C4-2B (cell line): ENCODE results near the gene SLC22A1.
"Not testable (repeated sequence)": the region's sequence is repeated elsewhere in the genome, so short reads cannot be mapped to it uniquely, and the experiment has no call there.

ENCODE experiments used
- H3K27ac ChIP-seq: fragments of 450-650 bp; 2 replicates; pipeline ENCODE4 v1.5.1; 2017
- ZFX ChIP-seq: fragments of 450-650 bp; IDR thresholded peaks from 2 replicates; pipeline ENCODE4 v1.6.1; 2017
- TF ChIP-seq, protein P1 (sequence below): fragments of 450-650 bp; conservative IDR thresholded peaks from 2 replicates; pipeline ENCODE4 v1.5.1; 2017; ENCODE audit warnings: mild to moderate bottlenecking

Gene SLC22A1

GRCh38 chr6:160088069-160088783 lies 33.4 kb upstream of the SLC22A1 start:
- H3K27ac ChIP-seq: no peak overlapping the region; the same call in 1 of the 2 replicates
- no peak for TF ChIP-seq ZFX
- TF ChIP-seq, protein P1, sequence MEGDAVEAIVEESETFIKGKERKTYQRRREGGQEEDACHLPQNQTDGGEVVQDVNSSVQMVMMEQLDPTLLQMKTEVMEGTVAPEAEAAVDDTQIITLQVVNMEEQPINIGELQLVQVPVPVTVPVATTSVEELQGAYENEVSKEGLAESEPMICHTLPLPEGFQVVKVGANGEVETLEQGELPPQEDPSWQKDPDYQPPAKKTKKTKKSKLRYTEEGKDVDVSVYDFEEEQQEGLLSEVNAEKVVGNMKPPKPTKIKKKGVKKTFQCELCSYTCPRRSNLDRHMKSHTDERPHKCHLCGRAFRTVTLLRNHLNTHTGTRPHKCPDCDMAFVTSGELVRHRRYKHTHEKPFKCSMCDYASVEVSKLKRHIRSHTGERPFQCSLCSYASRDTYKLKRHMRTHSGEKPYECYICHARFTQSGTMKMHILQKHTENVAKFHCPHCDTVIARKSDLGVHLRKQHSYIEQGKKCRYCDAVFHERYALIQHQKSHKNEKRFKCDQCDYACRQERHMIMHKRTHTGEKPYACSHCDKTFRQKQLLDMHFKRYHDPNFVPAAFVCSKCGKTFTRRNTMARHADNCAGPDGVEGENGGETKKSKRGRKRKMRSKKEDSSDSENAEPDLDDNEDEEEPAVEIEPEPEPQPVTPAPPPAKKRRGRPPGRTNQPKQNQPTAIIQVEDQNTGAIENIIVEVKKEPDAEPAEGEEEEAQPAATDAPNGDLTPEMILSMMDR: peak; percentile 76

GRCh38 chr6:160088784-160089533 lies 32.7 kb upstream of the SLC22A1 start:
- H3K27ac ChIP-seq: no peak overlapping the region
- TF ChIP-seq, protein P1: peak; percentile 36
- no peak for TF ChIP-seq ZFX

- no peak overlapping the region for H3K27ac ChIP-seq
- TF ChIP-seq, protein P1: no peak
- no peak for TF ChIP-seq ZFX
These were observed 32.1 kb upstream of the SLC22A1 start for GRCh38 chr6:160089534-160089897.

- H3K27ac ChIP-seq: not testable (repeated sequence)
These were observed 31.0 kb upstream of the SLC22A1 start for GRCh38 chr6:160090442-160091239.

DNA sequence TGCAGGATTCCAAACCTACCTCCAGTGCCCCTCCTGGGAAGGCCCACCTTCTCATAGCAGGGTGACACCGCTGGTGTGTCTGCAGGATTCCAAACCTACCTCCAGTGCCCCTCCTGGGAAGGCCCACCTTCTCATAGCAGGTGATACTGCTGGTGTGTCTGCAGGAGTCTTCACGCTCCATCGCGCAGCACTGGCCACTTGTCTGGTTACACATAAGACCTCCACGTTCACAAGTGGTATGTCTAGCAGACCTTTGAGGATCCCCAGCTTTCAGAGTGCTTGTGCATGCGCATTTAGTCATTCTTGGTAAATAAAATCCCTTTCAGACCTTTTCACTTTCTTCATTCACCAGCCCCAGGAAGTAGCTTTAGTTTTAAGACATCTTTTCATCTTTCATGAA lies 29.4 kb upstream of the SLC22A1 start:
- H3K27ac ChIP-seq: not testable (repeated sequence)

- TF ChIP-seq, protein P1: no peak
- TF ChIP-seq ZFX: no peak
- H3K27ac ChIP-seq: no peak overlapping the region
These were observed 29.0 kb upstream of the SLC22A1 start for GRCh38 chr6:160092602-160093001.

GRCh38 chr6:160093061-160093460 lies 28.6 kb upstream of the SLC22A1 start:
- H3K27ac ChIP-seq: no peak overlapping the region
- TF ChIP-seq, protein P1: no peak
- TF ChIP-seq ZFX: no peak

DNA sequence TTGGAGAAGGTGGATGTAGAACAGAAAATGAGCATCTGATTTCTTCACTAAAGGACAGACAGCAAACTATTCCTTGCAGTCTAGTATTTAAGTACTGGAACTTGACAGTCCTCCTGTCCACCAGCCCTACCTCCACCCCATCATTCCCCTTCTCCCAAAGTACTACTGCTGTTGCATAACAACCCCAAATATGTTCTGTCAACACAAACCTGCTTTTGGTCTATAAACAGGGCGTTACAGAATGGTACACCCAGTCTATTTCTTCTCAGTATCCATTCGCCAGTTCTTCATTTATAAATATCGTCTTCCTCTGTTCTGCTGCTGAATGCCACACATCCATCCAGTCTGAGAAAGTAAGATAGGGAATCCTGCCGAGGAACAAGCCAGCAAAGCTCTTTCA lies 27.7 kb upstream of the SLC22A1 start:
- TF ChIP-seq, protein P1: no peak
- no peak for TF ChIP-seq ZFX
- no peak overlapping the region for H3K27ac ChIP-seq
